ENCODE results near the gene RPL10A. TPM values are rescaled to one million over a fixed set of nuclear protein-coding genes. Genes with fewer than 3 reads are reported as not detected.
"Not testable (repeated sequence)": the region's sequence is repeated elsewhere in the genome, so short reads cannot be mapped to it uniquely, and the experiment has no call there.

Gene RPL10A
- polyA plus RNA-seq, 4 donors: 1,735 to 2,163 (median 2,054) TPM

- no peak for DNase-seq (ENCODE audit: low read depth in 4 of 4, low spot score in 2 of 4)
Measured at GRCh38 chr6:35506536-35506935, 38.3 kb downstream of the RPL10A start.

- no peak for DNase-seq (ENCODE audit: low read depth in 4 of 4, low spot score in 2 of 4)
Measured at GRCh38 chr6:35507221-35507620, 39.0 kb downstream of the RPL10A start.

- DNase-seq (ENCODE audit: low read depth in 4 of 4, low spot score in 2 of 4): no peak
Measured at GRCh38 chr6:35508027-35508426, 39.8 kb downstream of the RPL10A start.

GRCh38 chr6:35508542-35508941, 40.3 kb downstream of the RPL10A start:
- no peak for DNase-seq (ENCODE audit: low read depth in 4 of 4, low spot score in 2 of 4)

GRCh38 chr6:35510916-35511561, 42.8 kb downstream of the RPL10A start:
- DNase-seq (ENCODE audit: low read depth in 4 of 4, low spot score in 2 of 4): no peak

- DNase-seq (ENCODE audit: low read depth in 4 of 4, low spot score in 2 of 4): no peak
Measured at GRCh38 chr6:35511562-35511941, 43.4 kb downstream of the RPL10A start.

GRCh38 chr6:35512006-35512405, 43.8 kb downstream of the RPL10A start:
- no peak for DNase-seq (ENCODE audit: low read depth in 4 of 4, low spot score in 2 of 4)

- no peak for DNase-seq (ENCODE audit: low read depth in 4 of 4, low spot score in 2 of 4)
Measured at GRCh38 chr6:35512740-35513139, 44.5 kb downstream of the RPL10A start, which contains the start of gene TULP1. Gene TULP1 (minus strand): TSS chr6:35512896. CDS start chr6:35512858, 38 bp downstream.

GRCh38 chr6:35514587-35514986, 46.4 kb downstream of the RPL10A start:
- no peak for DNase-seq (ENCODE audit: low read depth in 4 of 4, low spot score in 2 of 4)

- DNase-seq (ENCODE audit: low read depth in 4 of 4, low spot score in 2 of 4): not testable (repeated sequence)
Measured at GRCh38 chr6:35515939-35516338, 47.7 kb downstream of the RPL10A start.

GRCh38 chr6:35516712-35517111, 48.5 kb downstream of the RPL10A start:
- no peak for DNase-seq (ENCODE audit: low read depth in 4 of 4, low spot score in 2 of 4)

- not testable (repeated sequence) for DNase-seq (ENCODE audit: low read depth in 4 of 4, low spot score in 2 of 4)
Measured at GRCh38 chr6:35517978-35518377, 49.8 kb downstream of the RPL10A start.

- no peak for DNase-seq (ENCODE audit: low read depth in 4 of 4, low spot score in 2 of 4)
Measured at GRCh38 chr6:35518566-35519312, 50.5 kb downstream of the RPL10A start.

- no peak for DNase-seq (ENCODE audit: low read depth in 4 of 4, low spot score in 2 of 4)
Measured at GRCh38 chr6:35519313-35520015, 51.3 kb downstream of the RPL10A start.

Other genes with a start within 250 kb of the RPL10A start
- gene ZNF76, start 208.7 kb upstream of the RPL10A start, polyA plus RNA-seq (ENCODE audit: insufficient read length in 4 of 4): 10 to 100 TPM; 35.2 to 72.6 (median 52.3) TPM
- 1 to 10 TPM; 3.2 to 7.0 (median 4.6) TPM for gene DEF6, start 170.6 kb upstream of the RPL10A start, polyA plus RNA-seq (ENCODE audit: insufficient read length in 4 of 4)
- gene PPARD, start 125.8 kb upstream of the RPL10A start, polyA plus RNA-seq (ENCODE audit: insufficient read length in 4 of 4): 10 to 100 TPM; 20.5 to 30.5 (median 26.6) TPM
- 10 to 100 TPM in 3 of 4 donors, 1 to 10 TPM in 1; 9.6 to 12.4 (median 11.3) TPM for gene FANCE, start 16.1 kb upstream of the RPL10A start, polyA plus RNA-seq (ENCODE audit: insufficient read length in 4 of 4)
- 10 to 100 TPM; 39.7 to 64.4 (median 50.9) TPM for gene TEAD3, start 28.7 kb downstream of the RPL10A start, polyA plus RNA-seq (ENCODE audit: insufficient read length in 4 of 4)
- gene TULP1, start 44.5 kb downstream of the RPL10A start, polyA plus RNA-seq (ENCODE audit: insufficient read length in 4 of 4): 1 to 10 TPM; 1.3 to 4.9 (median 2.3) TPM
- 10 to 100 TPM; 24.1 to 27.8 (median 25.8) TPM for gene FKBP5, start 220.5 kb downstream of the RPL10A start, polyA plus RNA-seq (ENCODE audit: insufficient read length in 4 of 4)

Measured in left renal cortex interstitium (tissue), 4 donors.